LNCaP clone FGC (cell line): ENCODE measurements around the gene UBAP2L.

Experiments used
- DNase-seq: peaks from one replicate; pipeline ENCODE4 v3.0.0-alpha.2; 2011; ENCODE audit warnings: low read depth
- H3K4me3 ChIP-seq: 2 replicates; pipeline ENCODE4 v1.5.1; 2011; ENCODE audit warnings: mild to moderate bottlenecking, low read depth, low read length, control low read depth
- CTCF ChIP-seq: IDR thresholded peaks from 2 replicates; pipeline ENCODE4 v1.5.1; 2012; ENCODE audit warnings: mild to moderate bottlenecking; ENCODE audit not compliant: control insufficient read depth, insufficient read depth; ENCODE audit errors: extremely low read depth

UBAP2L gene

GRCh38 chr1:154186852-154187501 lies 33.8 kb upstream of the UBAP2L start:
- H3K4me3 ChIP-seq: peak overlapping the region; percentile 25
- peak; percentile 59 for DNase-seq
- no peak for TF ChIP-seq CTCF

DNA sequence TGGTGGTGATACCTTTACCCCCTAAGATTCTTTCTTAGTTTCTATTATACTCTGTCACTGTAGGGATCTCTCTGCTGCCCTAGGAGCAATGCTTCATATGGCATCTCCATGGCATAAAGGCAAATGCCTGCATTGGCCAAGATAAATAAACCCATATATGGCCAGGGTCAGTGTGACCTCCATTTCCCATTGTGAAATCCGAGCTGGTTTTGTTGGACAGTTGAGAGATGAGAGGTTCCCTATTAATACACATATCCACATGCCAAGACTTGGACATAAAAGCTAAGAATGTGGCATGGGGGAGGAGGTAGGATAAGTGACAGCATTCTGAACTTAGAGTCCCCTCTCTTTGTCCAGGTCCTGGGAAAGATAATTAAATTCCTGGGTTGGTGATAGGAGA lies 30.2 kb upstream of the UBAP2L start:
- no peak overlapping the region for H3K4me3 ChIP-seq
- DNase-seq: peak; percentile 89
- TF ChIP-seq CTCF: no peak

DNA sequence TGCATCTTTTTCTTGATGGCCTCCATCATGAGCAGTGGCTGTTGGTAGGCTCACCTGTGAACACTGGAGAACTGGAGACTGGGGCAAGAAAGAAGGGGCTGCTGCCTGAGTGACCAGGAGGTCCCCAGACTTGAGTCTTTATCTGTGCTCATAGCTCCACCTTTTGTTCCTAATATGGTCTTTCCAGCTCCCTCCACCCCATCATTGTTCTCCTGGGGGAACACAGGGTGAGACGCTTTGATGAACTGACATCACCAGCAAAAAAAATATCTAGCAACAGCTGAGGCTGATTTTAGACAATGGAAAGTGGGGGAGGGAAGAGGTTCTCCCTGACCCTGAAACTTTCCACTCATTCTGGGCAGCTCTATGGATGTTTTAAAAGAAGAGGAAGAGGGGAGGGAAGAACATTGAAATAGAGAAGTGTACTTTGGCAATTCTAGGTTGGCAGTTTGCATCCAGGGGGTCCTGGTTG lies 28.7 kb upstream of the UBAP2L start, which contains the start of gene TPM3:
TPM3 (minus strand) TSS at position 111 of the 472 bp plus-strand sequence; CDS start at position 29, 82 bp downstream.
- H3K4me3 ChIP-seq: no peak within 1 kb of the TSS
- no peak for DNase-seq
- no peak for TF ChIP-seq CTCF

DNA sequence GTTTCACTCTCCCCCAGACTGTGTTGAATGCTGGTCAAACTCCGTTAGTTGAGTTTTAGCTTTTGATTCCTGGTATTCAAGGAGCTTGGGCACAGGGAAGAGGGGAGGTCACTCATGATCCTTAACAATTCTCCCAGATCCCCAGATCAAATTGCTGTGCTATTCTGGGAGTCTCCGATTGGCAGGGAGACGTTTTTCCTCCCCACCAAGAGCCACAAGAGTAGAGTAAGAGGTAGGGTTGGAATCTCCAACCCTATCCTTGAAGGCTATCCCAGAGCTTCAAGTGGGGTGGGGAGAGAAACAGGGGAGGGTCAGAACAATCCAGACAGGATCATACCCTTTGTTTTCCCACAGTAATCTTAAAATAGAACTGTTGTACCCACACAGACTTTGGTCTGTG lies 28.3 kb upstream of the UBAP2L start:
- TF ChIP-seq CTCF: no peak
- no peak for DNase-seq
- H3K4me3 ChIP-seq: no peak overlapping the region

GRCh38 chr1:154193821-154194220 lies 26.9 kb upstream of the UBAP2L start:
- DNase-seq: peak; percentile 85
- TF ChIP-seq CTCF: no peak
- no peak overlapping the region for H3K4me3 ChIP-seq

GRCh38 chr1:154198756-154199562 lies 21.8 kb upstream of the UBAP2L start:
- peak; percentile 40 for DNase-seq
- no peak overlapping the region for H3K4me3 ChIP-seq
- TF ChIP-seq CTCF: peak; percentile 64
